ENCODE measurements around the gene CFAP161. TPM values are rescaled to one million over a fixed set of nuclear protein-coding genes. Genes with fewer than 3 reads are reported as not detected.

The CFAP161 gene
- total RNA-seq, 2 experiments from 2014 or later, result not detected

GRCh38 chr15:81189583-81190283, 55.7 kb downstream of the CFAP161 start:
- Mint-ChIP-seq H3K27ac (no peak overlapping the region), H3K27me3 (peaks cover 20% of the 10 kb centered on the region), H3K36me3 (no peaks in the 10 kb centered on the region), H3K4me3 (no peak overlapping the region), H3K4me1 (no peaks in the 10 kb centered on the region), H3K9me3 (no peaks in the 10 kb centered on the region)
- ATAC-seq (ENCODE audit: low read depth) (no peak), DNase-seq (no peak)
- POLR2A ChIA-PET, result no interaction called here

- no peaks in the 10 kb centered on the region for H3K36me3 Mint-ChIP-seq
- H3K27me3 Mint-ChIP-seq, result peaks cover 22% of the 10 kb centered on the region
- H3K4me3 Mint-ChIP-seq, result no peak overlapping the region
- H3K9me3 Mint-ChIP-seq, result no peaks in the 10 kb centered on the region
- no peak for DNase-seq
- ATAC-seq (ENCODE audit: low read depth), result no peak
- no peaks in the 10 kb centered on the region for H3K4me1 Mint-ChIP-seq
- no peak overlapping the region for H3K27ac Mint-ChIP-seq
- POLR2A ChIA-PET, result no interaction called here
These were observed 56.9 kb downstream of the CFAP161 start for GRCh38 chr15:81190922-81191507.

DNA sequence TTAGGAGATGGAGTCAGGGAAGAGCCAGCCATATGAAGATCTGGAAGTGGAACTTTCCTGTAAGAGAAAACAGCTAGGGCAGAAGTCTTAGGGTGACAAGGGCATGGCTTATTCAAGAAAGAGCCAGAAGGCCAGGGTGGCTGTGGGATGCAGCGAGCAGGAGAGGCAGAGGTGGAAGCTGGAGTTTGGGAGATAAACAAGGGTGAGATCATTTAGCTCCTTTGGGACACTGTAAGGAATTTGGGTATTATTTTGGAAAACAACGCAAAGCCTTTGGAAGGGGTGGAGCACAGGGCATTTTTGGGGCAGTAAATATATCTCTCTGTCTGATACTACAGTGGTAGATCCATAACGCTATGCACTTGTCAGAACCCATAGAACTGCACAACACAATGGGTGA, 57.6 kb downstream of the CFAP161 start:
- H3K36me3 Mint-ChIP-seq, result no peaks in the 10 kb centered on the region
- H3K27me3 Mint-ChIP-seq, result peaks cover 20% of the 10 kb centered on the region
- ATAC-seq (ENCODE audit: low read depth) (no peak), DNase-seq (no peak)
- POLR2A ChIA-PET, result no interaction called here
- no peaks in the 10 kb centered on the region for H3K4me1 Mint-ChIP-seq
- H3K9me3 Mint-ChIP-seq, result no peaks in the 10 kb centered on the region
- no peak overlapping the region for H3K27ac Mint-ChIP-seq
- no peak overlapping the region for H3K4me3 Mint-ChIP-seq

- H3K4me1 Mint-ChIP-seq, result no peaks in the 10 kb centered on the region
- ATAC-seq (ENCODE audit: low read depth) (no peak), DNase-seq (no peak)
- H3K9me3 Mint-ChIP-seq, result no peaks in the 10 kb centered on the region
- no peaks in the 10 kb centered on the region for H3K36me3 Mint-ChIP-seq
- H3K4me3 Mint-ChIP-seq, result no peak overlapping the region
- H3K27ac Mint-ChIP-seq, result no peak overlapping the region
- POLR2A ChIA-PET, result no interaction called here
- H3K27me3 Mint-ChIP-seq, result peaks cover 19% of the 10 kb centered on the region
These were observed 60.7 kb downstream of the CFAP161 start for GRCh38 chr15:81194723-81195122.

DNA sequence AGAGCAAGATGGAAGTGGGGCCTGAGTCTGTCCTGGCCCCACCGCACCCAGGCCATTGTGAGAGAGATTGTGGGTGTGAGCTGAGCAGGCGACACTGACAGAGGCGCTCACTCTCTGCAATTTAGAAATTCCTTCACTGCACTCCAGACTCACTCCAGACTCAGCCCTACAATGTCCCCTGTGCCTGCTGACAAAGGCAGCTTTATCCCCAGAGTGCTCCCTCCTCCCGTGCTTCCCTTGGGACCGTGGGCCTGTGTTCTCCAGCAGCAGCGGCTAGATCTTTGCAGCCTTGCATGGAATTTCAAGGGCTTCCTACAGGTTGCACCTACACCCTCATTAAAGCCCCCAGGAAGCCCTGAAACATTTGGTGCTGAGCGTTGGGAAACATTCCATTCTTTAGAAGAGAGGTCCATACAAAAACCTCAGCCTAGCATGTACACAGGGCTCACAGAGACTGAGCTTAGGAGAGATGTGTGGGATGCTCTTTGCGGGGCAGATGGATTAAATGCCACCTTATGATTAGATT, 61.3 kb downstream of the CFAP161 start:
- H3K4me1 Mint-ChIP-seq, result no peaks in the 10 kb centered on the region
- peaks cover 19% of the 10 kb centered on the region for H3K27me3 Mint-ChIP-seq
- no peak overlapping the region for H3K27ac Mint-ChIP-seq
- no peaks in the 10 kb centered on the region for H3K36me3 Mint-ChIP-seq
- no peak for DNase-seq
- no peaks in the 10 kb centered on the region for H3K9me3 Mint-ChIP-seq
- H3K4me3 Mint-ChIP-seq, result no peak overlapping the region
- POLR2A ChIA-PET, result no interaction called here
- ATAC-seq (ENCODE audit: low read depth), result no peak

DNA sequence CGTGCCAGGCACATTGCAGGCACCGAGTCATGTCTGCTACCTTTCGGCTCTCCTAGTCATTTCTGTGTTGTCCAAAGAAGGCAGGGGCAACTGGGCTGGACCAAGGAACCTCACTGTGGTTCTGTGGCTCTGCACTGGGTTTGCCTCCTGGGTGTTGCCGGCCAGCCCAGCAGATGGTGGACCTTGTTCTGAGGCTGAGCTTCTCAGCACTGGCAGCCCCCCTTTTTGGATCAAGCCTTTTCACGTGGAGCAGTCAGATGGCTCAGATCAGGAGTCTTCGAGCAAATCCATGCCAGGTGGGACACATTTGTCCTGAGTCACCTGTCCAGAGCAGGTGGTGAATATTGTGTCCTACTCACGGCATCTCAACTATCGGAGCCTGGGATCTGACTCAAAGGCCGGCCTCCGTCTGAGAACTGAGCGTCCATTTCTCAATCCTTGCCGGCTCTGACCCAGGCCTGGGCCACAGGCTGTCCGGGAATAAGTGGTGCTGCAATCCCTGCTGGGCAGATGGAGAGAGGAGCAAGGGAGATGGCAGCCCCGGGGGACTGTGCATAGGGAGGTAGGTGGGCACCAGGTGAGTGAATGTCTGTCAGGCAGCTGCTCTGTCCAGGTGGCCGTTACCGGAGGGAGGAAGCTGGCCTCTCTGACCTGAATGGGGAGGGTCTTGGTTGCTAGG, 62.6 kb downstream of the CFAP161 start, which contains the start of gene IL16:
TSS of gene IL16 (plus strand) at position 304 of the 679 bp plus-strand sequence. CDS start 28,521 bp downstream, outside the sequence.
- DNase-seq, result no peak
- H3K27me3 Mint-ChIP-seq, result peaks cover 14% of the 10 kb centered on the region
- H3K4me1 Mint-ChIP-seq, result no peaks in the 10 kb centered on the region
- H3K4me3 Mint-ChIP-seq, result no peak within 1 kb of the TSS
- H3K9me3 Mint-ChIP-seq, result no peaks in the 10 kb centered on the region
- H3K36me3 Mint-ChIP-seq, result no peaks in the 10 kb centered on the region
- POLR2A ChIA-PET, result no interaction called here
- no peak for ATAC-seq (ENCODE audit: low read depth)
- H3K27ac Mint-ChIP-seq, result no peak within 1 kb of the TSS

DNA sequence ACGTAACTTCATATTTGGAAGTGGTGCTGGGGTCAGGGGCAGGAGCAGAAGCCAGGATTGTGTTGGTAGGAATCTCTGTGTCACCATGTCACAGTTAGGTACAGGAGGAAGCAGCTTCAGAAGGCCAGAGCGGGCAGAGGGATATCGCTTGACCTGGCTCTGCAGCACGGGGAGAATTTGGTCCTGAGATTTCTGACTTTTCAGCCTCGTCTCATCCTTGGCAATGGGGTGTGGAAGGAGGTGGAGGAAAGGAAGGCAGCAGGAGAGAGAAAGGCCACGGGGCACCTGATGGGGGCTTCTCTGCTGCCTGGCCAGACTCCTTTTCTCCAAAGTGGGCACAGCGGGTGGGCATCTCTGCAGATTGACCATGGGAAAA, 63.2 kb downstream of the CFAP161 start:
- no peak overlapping the region for H3K4me3 Mint-ChIP-seq
- H3K27ac Mint-ChIP-seq, result no peak overlapping the region
- H3K27me3 Mint-ChIP-seq, result peaks cover 14% of the 10 kb centered on the region
- no peaks in the 10 kb centered on the region for H3K4me1 Mint-ChIP-seq
- DNase-seq (no peak), ATAC-seq (ENCODE audit: low read depth) (no peak)
- H3K9me3 Mint-ChIP-seq, result no peaks in the 10 kb centered on the region
- H3K36me3 Mint-ChIP-seq, result no peaks in the 10 kb centered on the region
- POLR2A ChIA-PET, result no interaction called here

- DNase-seq, result no peak
- no peaks in the 10 kb centered on the region for H3K4me1 Mint-ChIP-seq
- H3K9me3 Mint-ChIP-seq, result no peaks in the 10 kb centered on the region
- peaks cover 14% of the 10 kb centered on the region for H3K27me3 Mint-ChIP-seq
- H3K36me3 Mint-ChIP-seq, result no peaks in the 10 kb centered on the region
- H3K27ac Mint-ChIP-seq, result no peak overlapping the region
- POLR2A ChIA-PET, result no interaction called here
- ATAC-seq (ENCODE audit: low read depth), result no peak
- H3K4me3 Mint-ChIP-seq, result no peak overlapping the region
These were observed 63.7 kb downstream of the CFAP161 start for GRCh38 chr15:81197688-81198281.

Other genes starting within 250 kb of the CFAP161 start
- gene MESD, start 144.5 kb upstream of the CFAP161 start, total RNA-seq, result 10 to 100 TPM; 28.0 to 28.4 TPM
- gene TLNRD1, start 133.3 kb upstream of the CFAP161 start, total RNA-seq, result 10 to 100 TPM; 24.0 to 24.5 TPM
- gene IL16, start 62.6 kb downstream of the CFAP161 start, total RNA-seq, result 100 to 1,000 TPM; 281 to 284 TPM
- gene STARD5, start 189.9 kb downstream of the CFAP161 start, total RNA-seq, result 1 to 10 TPM; 5.4 to 7.2 TPM
- not detected for gene TMC3, start 239.9 kb downstream of the CFAP161 start, total RNA-seq

Measured in activated naive CD8-positive, alpha-beta T cell treated with anti-CD3 and anti-CD28 coated beads, Interleukin-2, amount 10 ng/mL, durations not matched to agents 7 days and 5 days (primary cell).